CD4-positive, alpha-beta T cell treated with Interleukin-15 for 4 hours (primary cell): Measurements from ENCODE around the gene DACT3.
"Not testable (repeated sequence)": the region's sequence is repeated elsewhere in the genome, so short reads cannot be mapped to it uniquely, and the experiment has no call there.

Source experiments
- DNase-seq: peaks from one replicate; pipeline ENCODE4 v3.0.0-alpha.2; 2020; ENCODE audit warnings: low spot score

Gene DACT3

DNA sequence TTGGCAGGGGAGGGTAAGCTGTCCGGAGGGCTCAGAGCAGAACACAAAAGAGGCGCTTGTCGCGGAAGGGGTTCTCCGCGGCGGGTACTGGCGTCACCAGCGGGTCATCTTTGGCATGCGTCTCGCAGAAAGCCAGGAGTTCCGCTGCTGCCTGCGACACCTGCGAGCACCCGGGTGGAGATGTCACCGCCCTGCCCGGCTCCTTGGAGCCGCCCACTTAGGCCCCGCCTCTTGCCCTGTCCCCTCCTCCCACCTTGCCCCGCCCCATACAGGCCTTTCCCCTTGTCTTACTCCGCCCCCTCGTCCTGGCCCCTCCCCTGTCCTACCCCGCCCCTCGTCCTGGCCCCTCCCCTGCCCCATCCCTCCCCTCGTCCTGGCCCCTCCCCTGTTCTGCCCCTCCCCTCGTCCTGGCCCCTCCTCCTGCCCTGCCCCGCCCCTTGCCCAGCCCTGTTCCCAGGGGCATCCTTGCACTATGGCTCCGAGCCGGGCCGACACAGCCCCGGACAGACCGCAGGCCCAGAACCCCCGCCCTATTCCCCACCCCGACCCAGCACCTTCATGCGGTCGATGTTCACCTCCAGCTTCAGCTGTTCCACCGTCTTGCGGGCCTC, 26.8 kb downstream of the DACT3 start:
- DNase-seq = peak; percentile 94

DNA sequence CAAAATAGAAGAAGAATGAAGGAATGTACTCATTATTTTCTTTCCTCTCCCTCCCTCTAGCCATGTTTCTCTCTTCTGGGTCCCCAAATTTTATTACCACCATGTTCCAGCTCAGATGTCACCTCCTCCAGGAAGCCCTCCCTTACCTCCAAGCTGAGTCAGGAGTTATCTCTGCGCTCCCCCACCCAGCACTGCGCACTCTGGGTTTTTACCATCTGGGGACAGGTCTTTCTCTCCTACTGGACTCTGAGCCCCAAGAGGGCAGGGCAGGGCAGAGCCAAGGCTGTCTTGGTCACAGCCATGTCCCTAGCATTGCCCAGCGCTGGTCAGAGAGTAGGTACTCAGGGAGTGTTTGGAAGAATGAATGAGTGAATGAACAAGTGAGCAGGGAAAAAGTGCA, 27.9 kb downstream of the DACT3 start:
- no peak for DNase-seq

DNA sequence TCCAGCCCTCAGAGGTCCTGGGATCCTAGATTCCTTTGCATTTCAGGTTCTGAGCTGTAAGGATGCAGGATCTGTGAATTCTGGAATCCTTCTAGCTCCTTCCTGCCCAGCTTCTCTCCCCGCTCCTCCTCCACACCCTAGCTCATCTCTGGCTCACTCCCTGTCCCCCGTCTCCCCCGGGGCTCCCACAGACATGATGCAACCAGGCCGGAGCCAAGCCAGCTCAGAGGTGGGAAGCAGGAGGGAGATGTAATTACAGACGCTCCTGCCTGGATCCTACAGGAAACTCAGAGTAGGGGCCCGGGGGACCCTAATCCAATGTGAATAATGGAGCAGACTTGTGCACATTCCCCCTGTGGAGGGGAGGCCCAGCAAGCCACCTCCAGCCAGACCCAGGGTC, 29.5 kb downstream of the DACT3 start:
- DNase-seq = no peak

DNA sequence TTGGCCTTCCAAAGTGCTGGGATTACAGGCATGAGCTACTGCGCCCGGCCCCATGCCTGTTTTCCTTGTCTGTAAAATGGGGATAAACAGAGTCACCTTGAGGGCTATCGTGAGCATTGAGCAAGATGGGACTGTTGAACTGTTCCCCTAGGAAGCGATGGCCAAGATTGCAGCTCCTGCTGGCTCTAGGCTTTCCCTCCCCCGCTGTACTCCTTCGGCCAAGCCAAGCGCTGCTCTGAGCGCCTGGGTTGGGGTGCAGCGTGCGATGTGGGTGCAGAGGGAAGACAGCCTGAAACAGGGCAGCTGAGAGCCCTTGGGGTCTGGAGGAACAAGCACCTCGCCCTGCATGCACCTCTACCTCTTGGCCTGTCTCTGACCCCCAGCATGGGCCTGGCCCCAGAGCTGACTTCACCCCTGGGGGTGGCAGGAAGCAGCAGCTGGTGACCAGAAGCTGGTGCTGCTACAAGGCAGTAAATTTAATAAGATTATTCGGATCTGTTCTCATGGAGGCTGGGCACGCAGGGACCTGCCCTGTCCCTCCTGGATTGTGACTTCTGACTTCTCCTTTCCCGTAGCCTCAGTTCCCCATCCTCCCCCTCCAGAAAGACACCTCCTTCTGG, 30.3 kb downstream of the DACT3 start:
- no peak for DNase-seq

DNA sequence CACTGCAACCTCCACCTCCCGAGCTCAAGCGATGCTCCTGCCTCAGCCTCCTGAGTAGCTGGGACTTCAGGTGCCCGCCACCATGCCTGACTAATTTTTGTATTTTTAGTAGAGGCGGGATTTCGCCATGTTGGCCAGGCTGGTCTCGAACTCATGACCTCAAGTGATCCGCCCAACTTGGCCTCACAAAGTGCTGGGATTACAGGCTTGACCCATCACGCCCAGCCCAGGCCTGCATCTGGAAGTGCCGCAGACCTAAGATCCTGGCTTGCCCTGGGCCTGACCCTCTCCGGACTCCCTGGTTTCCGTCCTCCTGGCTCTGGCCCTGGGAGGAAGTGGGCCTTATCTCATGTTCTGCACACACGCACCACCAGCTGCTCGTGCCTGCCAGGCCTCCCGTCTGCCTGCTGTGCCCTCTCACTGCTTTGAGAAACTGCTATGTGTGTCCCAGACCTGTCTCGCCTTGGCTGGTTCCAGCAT, 31.4 kb downstream of the DACT3 start:
- DNase-seq = no peak

DNA sequence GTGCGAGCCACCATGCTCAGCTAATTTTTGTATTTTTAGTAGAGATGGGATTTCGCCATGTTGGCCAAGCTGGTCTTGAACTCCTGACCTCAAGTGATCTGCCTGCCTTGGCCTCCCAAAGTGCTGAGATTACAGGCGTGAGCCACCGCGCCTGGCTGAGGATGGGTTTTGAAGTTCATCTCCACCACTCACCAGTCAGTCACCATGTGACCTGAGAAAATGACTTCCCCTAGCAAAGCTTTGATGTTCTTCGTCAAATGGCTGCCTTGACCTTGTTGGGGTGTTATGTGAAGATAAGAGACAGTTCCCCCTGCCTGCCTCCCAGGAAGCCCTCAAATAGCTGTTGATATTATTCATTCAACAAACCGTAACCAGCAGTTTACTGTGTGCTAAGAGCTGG, 32.0 kb downstream of the DACT3 start:
- not testable (repeated sequence) for DNase-seq

DNA sequence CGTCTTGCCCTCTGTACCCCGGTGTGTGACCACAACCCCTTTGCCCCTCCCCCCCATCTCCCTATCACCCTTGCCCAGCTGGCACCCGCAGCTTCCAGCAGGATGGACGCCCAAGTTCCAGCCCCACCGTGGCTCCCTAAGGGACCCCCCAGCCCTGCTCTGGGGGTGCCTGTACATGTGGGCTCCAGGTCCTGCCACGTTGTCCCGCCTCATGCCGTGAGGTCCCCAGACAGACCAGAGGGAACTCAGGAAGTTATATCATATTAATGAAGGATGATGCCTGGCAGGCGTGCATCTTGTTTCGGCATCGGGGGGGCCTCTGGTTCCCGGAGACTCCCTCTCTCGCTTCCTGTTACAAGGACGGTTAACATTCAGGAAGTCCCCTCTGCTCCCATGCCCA, 34.5 kb downstream of the DACT3 start:
- no peak for DNase-seq

DNA sequence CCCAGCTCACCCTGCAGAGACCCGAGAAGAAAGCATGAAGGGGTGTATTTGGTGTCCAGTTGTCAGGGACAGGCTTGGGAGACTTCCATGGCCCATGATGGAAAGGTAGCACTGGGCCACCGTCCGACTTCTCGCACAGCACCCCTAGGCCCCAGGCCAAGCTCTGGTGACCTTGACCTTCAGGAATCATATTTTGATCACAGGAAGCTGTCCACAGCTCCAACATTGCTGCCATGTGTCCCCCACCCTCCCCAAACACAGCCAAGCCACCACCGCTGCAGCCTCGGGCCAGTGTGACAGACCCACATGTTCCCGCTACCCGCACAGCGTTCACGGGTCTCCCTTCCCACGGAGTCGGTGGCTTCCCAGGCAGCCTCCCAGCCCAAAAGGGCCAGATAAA, 35.3 kb downstream of the DACT3 start:
- no peak for DNase-seq

DNA sequence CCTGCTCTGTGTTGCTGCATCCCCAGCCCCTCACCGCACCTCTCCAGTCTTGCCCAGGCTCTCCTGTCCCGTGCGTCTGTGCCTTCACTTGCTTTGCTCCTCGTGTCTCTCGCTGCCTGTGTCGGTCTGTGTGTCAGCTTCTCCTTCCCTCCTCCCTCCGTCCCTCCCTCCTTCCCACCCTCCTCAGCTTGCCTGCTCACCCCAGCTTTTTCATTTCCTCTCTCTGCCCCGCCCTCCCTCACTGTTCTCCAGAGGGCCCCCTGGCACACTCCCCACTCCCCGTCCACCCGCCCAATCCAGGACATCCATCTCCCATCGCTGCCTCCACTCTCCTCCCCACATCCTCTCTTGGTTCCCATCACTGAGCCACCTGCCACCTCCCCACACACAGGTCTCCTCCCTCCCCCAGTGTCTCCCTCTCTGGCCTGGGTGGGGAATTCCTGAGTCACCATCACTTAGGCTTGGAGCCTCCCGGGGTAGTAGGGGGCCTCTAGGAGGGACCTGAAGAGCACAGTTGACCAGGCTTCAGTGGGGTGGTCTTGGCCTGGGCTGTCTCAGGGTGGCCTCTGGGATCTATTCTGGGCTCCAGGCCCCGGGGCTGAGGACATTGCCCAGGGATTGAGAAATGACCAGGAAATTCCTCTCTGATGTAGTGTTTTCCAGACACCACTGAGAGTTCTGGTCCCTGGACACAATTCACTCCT, 35.9 kb downstream of the DACT3 start, which contains the start of gene PTGIR:
TSS of gene PTGIR (minus strand) at position 132 of the 704 bp plus-strand sequence. CDS start 864 bp downstream, outside the sequence.
- no peak for DNase-seq

DNA sequence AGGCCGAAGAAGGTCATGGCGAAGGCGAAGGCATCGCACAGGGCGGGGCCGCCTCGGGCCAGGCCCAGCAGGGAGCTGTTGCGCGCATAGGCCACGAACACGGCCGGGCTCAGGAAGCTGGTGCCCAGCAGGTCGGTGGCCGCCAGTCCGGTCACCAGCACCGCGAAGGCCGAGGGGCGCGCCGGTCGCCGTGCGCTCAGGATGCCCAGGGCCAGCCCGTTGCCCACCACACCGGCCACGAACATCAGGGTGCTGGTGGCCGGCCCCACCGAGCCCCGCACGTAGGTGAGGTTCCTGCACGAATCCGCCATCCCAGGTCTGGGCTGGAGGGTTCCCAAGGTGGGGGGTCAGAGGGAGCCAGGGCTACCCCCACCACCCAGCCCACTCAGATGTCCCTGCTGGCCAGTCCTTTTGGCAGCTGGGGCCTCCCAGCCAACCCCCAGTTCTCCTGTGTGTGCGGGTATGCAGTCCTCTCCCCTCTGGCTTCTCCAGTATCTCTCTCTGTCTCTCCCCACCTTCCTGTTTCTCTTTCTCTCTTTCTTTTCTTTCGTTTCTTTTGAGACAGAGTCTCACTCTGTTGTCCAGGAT, 37.0 kb downstream of the DACT3 start:
- no peak for DNase-seq

DNA sequence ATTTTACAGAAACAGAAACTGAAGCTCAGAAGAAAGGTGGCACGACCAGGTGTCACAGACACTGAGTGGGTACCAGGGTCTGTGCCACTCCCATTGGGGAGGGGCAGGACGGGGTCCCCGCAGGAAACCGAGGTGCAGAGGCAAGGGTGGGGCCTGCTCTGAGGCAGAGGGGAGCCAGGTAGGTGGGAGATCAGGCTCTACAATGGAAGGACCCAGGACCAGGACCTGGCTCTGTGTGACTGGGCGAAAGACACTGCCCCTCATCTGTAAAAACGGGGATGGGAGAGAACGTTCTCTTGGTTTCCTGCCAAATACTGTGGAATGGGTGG, 38.9 kb downstream of the DACT3 start:
- no peak for DNase-seq

DNA sequence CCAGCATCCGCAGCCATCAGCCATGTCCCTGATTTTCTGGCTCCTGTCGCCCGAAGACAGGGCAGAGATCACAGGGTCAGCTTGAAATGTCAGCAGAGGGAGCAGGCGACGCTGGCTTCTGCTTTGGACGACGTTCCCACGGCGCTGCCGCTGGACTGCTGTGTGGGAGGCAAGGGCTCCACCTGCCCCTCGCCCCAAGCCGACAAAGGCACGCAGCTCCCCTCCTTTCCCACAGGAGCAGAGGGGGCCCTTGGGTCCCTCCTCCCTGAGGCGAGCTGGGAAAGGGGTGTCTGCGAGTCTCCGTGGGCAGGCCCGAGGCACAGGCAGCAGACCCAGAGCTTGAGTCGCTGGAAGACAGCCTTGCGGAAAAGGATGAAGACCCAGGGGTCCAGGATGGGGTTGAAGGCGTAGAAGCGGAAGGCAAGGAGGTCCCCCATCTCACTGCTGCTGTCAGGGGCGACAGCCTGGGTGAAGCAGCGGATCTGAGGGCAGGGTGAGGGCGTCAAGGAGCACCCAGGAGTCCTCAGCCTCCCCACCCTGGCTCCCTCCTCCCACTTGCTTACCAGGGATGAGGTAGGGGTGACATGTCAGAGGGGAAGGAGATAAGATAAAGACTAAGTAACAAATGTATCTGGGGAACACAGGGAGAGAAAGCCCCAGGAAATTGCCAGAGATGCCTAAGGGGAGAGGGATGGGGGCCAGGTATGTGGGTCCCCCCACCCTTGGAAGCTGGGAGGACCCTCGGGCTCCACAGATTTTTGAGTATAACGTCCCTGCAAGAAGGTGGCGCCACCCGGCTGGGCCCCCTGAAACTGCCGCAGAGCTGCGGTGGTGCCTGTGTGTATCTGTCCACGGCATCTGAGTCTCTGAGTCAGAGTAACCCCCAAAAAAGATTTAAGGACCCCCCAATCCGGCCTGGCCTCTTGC, 39.5 kb downstream of the DACT3 start:
- no peak for DNase-seq

DNA sequence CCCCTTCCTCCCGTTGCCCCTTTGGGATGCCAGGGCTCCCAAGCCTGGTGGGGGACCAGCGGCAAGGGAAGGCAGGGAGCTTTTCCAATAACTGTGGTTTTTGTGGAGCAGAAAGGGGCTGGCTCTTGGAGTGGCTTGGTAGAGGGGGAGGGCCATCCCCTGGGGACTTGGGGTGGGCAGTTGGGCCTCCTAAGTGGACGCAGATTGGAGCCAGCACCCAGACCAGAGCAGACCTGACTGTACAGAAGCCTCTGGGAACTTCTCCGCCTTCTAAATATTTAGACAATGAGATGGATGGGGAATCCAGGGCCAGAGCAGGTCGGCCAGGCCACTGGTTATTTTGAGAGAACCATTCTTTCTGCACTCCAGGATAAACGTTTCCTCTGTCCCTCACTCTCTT, 40.3 kb downstream of the DACT3 start:
- DNase-seq = no peak

DNA sequence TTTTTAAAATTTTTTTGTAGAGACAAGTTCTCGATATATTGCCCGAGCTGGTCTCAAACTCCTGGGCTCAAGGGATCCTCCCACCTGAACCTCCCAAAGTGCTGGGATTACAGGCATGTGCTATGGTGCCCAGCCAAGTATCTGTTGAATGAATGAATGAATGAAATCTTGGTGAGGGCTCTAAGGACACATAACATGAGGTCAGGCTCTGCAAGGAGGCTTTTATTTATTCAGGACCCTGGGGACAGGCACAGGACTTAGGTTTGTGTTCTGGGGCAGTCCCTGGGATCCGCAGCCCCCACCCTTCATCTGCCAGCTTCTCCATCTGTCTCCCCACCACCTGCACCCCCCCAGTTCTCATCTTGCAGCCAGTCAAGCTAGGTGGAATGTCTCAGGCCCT, 40.7 kb downstream of the DACT3 start:
- no peak for DNase-seq

DNA sequence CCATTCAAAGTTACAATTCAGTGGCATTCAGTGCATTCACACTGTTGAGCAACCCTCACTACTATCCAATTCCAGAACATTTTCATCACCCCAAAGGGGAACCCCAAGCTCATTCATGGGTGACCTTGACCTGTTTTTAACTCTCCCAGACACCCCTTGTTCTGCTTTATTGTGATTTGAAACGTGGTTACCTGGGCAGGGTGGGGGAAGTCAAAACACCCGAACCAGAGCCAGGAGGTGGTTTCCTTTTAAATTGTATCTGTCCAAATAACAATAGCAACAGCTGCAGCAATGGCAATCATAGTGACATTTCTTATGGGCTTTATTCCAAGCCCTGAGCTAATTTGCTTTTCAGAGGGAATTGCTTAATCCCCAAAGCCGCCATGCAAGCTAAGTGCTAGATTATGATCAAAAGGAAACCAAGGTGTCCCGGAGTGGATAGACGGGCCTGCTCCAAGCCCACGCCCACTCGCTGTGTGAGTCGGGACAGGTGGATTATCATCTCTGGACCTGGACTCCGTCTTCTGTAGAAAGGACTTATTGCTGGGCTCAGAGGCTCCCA, 42.2 kb downstream of the DACT3 start:
- peak; percentile 46 for DNase-seq

DNA sequence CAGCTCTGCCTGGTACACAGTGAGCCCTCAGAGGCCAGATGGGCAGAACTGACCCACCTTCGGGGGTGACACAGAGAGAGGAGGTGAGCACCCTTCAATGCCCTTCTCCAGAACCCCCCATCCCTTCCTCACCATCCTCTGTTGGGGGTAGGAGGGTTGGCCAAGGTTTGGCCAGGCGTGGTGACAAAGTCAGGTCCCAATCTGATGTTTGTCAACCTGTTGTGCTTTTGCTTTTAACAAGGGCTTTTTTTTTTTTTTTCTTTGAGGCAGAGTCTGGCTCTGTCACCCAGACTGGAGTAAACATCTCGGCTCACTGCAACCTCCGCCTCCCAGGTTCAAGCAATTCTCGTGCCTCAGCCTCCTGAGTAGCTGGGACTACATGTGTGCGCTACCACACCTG, 43.4 kb downstream of the DACT3 start:
- no peak for DNase-seq

DNA sequence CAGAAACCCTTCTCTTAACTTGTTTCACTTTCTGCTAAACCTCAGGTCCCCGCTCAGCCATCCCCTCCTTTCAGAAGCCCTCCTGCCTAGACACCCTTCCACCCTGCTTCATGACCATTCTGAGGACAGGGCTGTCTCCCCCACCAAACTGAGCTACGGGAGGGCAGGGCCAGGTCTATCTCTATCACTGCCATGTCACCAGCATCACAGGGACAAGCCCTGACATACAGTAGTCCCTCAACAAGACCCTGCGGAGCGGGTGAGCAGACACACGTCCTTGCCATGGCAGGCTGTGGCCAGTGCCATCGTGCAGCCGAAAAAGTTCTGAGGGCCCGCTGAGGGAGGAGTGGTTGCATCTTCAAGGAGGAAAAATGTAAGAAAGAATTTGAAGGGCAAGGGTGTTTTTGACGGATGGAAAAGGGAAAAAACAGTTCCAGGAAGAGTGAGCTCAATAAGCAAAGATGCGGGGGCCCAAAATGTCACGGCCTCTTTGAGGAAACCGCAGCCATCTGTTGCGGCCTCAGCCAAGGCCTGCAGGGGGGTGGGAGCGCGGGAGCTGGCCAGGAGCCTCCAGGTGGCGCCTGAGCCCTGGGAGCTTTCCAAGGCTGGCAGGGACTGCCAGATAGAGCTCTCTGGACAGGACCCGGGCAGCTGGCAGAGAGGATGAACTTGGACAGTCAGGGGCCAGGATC, 44.2 kb downstream of the DACT3 start:
- DNase-seq = peak; percentile 37

DNA sequence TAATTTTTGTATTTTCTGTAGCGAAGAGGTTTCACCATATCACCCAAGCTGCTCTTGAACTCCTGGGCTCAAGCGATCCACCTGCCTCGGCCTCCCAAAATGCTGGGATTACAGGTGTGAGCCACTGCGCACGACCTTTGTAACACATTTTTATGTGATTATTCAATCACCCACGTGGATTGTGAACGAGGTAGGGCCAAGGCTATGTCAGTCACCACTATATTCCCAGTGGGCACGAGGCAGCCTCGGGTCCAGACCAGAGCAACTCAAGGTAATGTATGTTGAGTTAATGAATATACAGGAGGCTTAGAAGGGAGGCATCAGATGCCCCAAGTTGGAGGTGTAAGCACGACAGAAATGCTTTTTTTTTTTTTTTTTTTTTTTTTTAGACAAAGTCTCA, 45.0 kb downstream of the DACT3 start:
- no peak for DNase-seq

DNA sequence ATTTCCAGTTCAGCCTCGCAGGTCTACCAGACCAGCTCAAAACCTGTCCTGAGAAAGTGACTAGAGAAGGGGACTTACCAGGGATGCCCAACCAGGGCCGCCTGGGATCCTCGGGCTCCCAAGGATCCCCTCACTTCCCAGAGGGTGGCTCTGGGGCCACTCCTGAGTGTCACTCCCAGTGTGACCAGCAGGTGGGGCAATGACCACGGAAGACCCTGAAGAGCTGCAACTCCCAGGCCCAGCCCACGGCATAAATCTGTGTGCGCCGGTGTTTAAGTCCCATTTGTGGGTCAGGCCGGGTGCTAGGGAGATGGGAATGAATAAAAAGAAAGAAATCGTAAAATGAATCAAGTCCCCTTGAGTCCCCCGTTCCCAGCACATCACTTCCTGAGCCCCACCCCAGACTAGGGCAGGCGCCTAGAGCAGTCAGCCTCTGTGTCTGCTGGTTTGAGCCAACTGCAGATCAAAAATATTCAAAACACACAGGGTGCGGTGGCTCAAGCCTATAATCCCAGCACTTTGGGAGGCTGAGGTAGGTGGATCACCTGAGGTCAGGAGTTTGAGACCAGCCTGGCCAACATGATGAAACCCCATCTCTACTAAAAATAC, 46.8 kb downstream of the DACT3 start:
- DNase-seq = peak; percentile 82

DNA sequence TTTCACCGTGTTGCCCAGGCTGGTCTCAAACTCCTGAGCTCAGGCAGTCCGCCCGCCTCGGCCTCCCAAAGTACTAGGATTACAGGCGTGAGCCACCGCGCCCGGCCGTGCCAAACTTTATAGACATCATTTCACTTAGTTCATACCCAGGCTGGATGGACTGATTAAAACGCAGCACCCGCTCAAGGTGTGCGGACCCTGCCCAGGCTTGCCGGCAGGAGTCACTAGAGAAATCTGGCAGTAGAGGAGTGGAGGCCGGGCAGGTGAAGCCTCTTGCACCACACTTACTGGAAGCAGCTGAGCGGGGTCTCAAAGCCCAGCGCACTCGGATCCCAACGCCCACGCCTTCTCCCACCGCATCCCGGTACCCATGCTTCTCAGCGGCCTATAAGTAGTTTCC, 47.5 kb downstream of the DACT3 start:
- DNase-seq = no peak

DNA sequence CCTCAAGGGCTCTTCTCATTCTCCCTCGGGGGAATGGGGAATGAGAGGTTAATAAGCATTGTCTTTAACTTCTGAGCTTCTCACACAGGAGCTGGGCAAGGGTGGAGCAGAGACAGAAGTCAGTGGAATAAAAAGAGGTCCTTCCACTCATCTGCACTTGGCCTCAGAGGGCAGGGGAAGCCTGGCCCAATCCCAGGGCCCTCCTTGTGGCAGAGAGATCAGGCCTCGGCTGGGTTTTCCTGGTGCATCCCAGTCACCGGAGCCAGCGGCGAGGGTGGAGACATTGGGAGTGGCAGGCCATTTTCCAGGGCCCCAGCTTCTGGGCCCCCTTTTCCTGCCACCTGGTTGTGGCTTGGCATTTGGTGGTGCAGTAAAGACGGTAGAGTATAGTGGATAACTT, 49.2 kb downstream of the DACT3 start:
- DNase-seq = no peak
